GM18505 (cell line): ENCODE measurements around the gene OS9.

Source experiments
- ATAC-seq: cut with Tn5 transposase; IDR thresholded peaks from one replicate; pipeline ENCODE4 v1.9.1; 2021; ENCODE audit not compliant: unreplicated experiment
- POLR2A ChIP-seq: IDR thresholded peaks from 4 replicates; pipeline ENCODE4 v1.6.1; 2011; ENCODE audit warnings: borderline replicate concordance; ENCODE audit not compliant: insufficient read depth, insufficient read length; ENCODE audit errors: extremely low read depth

Gene OS9

DNA sequence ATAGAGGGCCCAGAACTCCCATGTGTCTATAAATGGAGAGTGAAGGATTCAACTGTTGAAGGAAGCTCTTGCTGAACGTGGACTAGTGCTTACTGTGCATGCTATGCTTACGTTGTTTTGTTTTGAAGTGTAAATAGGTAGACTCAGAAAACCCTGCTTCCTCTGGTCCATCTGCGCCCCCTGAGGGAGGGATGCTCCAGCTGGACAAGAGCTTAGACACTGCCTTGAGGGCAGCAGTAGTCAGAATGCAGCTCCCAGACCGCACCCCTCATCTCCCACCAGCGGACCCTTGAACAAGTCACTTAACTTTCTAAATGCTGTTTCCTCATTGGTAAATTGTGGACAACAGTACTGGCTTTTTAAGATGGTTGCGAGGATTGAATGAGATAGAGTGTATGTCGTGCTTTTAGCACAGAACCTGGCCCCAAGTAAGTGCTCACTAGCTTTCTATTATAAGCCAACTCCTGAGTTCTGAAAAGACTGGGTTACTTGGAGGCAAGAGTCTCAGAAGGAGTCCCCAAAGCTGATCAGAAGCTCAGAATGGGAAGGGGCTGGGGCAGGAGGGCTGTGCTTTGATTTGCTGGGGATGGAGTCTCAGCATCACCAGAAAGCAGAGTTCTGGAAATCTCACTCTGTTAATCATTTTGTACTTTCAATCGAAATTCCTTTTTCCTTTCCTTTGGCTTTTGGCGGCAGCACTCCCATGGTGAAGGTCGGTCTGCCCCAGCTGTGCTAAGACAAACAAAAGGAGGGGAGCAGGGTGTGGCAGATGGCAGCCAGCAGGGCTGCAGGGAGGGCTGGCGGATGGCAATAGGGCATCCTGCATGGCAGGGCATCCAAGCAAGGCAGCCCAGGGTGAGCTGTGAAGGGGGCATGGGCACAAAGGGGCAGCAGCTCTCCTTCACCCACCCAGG, 29.0 kb downstream of the OS9 start:
- TF ChIP-seq POLR2A, result no peak
- no peak for ATAC-seq

DNA sequence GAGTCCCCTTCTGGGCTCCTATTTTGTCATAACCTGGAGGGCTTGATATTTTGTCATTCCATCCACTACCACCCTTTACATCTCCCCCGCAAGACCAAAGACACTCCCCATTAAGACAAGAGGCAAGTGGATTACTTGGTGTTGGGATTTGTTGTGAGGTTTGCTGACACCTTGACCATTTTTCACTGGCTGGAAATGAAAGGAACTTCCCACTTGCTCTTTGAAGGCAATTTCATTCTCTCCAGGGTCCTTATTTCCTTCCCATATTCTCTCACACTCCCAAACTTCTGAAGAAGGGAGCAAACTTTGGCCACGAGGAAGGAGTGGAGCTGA, 29.7 kb downstream of the OS9 start:
- no peak for TF ChIP-seq POLR2A
- ATAC-seq, result no peak

DNA sequence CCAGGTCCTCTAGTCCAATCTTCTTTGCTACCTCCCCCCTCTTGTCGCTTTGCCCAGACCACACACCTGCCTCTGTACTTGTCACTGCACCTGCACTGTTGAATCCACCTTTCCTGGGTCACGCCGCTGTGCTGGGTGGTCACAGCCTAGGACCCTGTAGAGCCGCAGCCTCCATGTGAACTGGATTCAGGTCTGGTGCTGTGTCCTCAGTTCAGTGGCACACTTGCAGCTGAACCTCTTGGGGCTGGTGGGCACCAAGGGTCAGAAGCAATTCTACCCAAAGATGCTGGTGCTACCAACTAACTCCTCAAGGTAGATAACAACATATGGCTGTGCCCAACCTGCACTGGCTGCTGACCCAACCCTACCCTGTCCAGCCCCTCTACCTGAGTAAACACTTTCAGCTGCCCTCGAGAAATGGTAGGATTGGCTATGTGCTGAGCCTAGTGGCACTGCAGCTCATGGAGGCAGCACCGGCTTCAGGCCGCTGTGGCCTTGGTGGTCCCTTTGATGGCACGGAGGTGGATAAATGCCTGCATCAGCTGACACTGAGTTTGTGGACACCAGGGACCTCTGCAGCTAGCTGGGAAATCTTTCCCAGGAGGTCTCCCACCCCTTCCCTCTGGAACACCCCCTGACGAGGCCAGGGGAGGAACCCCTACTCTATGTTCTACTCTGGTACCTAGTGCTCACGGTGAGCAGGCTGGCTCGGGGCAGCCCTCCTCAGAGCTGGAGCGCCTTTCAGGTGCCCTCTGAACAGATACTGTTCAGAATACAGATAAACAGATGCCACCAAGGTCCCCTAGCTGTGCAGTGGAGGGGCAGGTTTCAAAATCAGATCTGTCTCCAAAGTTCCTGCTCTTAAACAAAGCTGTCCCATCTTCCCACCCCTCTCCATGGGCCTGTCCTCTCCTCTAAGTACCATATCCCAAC, 30.3 kb downstream of the OS9 start:
- no peak for ATAC-seq
- TF ChIP-seq POLR2A, result no peak

DNA sequence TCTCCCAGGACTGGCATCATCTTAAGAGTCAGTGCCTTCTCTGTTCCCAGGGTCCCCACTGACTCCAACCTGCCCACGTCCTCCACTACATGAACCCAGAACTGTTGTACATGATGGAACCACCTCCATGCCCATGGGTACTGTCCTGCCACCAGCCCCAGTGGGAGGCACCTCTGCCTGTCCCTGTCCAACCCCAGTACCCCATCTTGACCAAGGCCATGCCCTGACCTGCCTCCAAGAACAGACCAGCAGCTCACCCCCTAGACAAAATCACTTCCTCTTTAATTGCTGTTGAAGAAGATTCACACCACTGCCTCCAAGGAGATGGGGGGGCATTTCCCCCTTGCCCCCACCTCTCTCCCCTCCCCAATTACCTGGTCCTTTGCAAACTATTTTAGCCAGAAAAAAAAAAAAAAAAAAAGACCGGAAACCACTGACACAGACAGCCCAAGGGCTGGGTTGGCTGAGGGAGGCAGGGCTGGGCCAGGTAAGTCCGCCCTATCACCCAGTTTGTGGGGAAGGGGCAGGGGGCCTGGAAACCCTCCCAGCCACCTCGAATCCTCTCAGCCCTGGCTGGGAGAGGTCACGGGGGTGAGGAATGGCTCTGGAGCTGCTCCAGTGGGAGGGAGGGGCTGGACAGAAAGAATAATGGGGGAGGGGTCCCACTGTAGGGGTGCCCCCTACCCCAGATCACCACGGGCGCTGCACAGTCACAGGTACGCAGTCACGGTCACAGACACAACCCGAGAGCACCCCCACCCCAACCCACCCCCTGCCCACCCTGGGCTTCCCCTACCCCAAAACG, 31.2 kb downstream of the OS9 start:
- no peak for ATAC-seq
- TF ChIP-seq POLR2A, result no peak

DNA sequence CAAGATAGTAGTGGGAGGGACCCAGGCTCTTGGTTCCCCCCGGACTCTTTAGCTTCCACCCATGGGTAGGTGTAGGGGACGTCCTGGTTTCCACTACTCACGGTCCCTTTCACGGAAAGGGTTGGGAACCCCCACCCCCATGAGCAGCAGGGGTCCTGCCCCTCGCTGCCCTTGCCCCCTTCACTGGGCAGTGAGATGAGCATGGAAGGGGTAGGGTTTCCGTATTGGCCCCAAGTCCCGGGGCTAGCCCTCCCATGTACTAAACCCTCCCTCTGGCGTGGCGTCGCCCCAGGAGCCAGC, 31.9 kb downstream of the OS9 start:
- no peak for TF ChIP-seq POLR2A
- ATAC-seq, result no peak

DNA sequence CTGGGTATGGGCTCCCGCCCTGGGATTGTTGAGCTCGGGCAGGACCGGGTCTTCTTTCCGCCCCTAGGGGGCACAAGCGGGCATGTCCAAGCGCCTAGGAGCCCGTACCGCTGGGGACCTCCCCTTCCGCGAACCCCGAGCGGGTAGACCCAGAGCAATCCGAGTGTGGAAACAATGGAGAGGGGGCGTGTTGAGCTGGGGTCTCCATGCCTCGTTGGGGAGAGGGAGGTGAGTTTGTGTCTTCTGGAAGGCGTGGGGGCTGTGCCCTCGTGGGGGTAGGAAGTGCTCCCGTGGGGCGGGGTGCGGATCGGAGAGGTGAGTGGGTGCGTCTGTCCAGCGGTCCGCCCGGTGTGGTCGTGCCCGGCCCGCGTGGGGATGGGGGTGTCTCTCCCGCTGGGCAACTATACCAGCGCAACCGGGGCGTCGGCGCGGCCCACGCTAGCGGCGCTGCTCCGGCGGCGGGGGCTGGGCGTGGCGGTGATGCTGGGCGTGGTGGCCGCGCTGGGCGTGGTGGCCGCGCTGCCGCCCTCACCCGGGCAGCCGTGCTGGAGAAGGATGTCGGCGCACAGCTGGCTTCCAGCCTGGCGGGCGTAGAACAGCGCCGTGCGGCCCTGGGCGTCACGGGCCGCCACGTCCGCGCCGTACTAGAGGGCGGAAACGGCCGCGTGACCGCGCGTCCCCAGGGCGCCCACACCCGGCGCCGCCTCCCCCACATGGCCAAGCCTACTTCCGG, 32.4 kb downstream of the OS9 start:
- TF ChIP-seq POLR2A, result no peak
- ATAC-seq, result peak; percentile 46

DNA sequence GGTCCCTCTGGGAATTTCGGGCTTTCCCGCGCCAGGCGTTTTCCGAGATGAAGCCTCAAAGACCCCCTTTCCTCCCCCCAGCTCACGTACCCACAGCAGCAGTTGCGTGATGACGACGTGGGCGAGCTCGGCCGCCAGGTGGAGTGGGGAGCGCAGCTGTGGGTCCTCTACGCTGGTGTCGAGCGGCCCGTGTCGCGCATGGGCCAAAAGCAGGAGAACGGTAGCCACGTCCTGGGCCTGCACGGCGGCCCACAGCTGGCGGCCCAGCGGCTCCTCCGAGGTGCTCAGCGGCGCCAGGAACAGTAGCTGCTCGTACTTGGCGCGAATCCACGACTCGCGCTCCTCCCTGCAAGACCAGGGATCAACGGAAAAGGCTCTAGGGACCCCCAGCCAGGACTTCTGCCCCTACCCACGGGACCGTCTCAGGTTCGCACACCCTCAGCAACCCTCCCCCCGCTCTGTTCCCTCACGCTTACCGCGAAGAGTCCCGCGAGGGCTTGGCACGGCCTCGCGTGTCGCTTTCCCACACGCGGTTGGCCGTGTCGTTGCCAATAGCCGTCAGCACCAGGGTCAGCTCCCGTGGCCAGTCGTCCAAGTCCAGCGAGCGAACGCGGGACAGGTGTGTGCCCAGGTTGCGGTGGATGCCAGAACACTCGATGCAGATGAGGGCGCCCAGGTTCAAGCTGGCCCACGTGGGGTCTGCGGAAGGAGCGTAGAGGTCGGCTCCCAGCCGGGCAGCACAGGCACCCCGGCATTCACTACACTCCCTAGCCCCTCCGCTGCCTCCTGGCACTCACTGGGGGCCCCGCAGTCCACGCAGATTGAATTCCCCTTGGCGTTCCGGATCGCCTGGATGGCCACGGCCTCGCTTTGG, 33.2 kb downstream of the OS9 start:
- no peak for ATAC-seq
- TF ChIP-seq POLR2A, result no peak

DNA sequence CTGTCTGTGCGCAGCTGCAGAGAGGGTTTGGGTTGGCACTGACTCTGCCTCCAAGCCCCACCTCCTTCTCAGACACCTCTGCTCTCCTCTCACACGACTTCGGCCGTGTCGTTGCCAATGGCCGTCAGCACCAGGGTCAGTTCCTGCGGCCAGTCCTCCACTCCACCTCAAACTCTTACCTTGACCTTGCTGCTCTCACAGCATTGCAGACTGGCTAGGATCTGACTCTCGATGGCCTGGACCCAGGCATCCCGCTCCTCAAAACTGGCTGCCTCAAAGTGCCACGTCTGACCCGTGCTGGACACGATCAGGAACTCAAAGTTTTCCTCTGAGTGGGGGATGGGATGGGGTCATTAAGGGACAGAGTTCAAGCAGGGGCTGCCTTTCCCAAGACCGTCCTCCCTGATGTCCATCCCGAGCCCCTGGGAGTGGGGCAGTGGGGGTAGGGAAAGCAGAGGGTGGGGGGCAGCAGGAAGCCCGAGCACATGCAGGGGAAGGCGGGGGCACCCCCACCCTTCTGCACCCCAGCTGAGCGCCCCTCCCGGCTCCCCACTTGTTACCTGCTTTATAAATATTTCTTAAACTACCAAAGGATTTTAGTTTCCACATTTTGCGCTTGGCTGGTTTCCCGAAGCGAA, 33.9 kb downstream of the OS9 start:
- ATAC-seq, result no peak

DNA sequence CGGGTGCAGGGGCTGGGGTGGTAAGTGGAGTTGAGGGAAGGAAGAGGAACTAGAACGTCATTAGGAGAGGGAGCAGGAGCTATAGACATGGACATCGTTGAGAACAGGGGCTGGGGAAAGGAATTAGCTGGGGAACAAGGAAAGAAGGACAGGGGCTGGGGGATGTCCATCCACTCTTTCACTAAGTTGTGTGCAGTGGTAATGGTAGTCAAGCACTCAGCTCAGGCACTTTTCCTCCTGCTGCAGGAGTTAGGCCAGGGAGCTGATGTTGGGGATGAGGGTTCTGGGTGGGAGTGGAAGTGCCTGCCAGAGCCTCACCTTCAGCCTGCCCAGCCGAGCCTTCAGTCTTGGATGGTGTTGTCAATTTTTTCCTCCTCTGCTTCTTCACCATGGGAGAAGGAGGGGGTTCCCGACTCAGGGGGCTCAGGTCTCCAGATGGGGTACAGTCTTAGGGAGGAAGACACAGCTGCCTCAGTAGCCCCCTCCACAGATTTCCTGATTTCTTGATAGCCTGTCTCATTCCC, 35.5 kb downstream of the OS9 start:
- TF ChIP-seq POLR2A, result no peak
- ATAC-seq, result no peak

More for the DNA sequence above, 33.9 kb downstream of the OS9 start:
- TF ChIP-seq POLR2A, result no peak

DNA sequence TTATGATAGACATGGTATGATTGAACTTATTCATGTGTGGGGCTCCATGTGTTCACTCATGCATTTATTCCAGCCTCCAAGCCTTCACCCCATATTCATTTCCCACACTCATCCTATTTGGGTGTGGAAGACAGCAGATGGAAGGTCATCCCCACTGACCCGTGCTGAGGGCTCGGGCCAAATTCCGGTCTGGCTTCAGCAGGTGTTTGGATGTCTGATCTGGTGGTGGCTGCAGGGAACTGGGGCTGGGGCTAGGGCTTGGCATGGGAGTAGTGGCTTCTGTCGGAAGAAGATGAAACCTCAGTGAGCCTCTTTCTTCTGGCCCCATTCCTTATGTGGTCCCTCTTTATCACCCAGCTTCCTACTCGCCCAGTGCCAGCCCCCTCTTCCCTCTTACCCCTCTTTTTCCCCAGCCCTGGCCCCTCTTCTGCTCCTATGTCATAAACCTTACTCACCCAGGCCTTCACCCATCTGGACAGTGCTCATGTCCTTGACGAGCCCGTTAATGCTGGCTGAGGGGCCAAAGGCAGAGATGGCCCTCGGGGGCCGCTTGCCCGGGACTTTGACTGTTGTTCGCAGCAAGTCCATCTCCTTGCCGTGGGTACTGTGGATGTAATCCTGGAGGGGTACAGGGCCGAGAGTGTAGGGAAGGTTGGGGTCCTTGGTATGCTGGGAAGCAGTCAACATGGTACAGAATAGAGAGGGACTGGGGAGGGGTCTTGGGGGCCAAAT, 36.6 kb downstream of the OS9 start:
- ATAC-seq, result no peak
- TF ChIP-seq POLR2A, result no peak
